IMR-90 (cell line): Measurements from ENCODE around the gene CNFN. TPM values are rescaled to one million over a fixed set of nuclear protein-coding genes. Genes with fewer than 3 reads are reported as not detected.

Experiments
- ATAC-seq: fragments of 200-7000 bp; cut with Tn5 transposase; 2 replicates; pipeline ENCODE4 v1.9.1; 2020; ENCODE audit warnings: low read depth, mild to moderate bottlenecking, moderate library complexity
- BruUV-seq: library from RNA; stranded (reverse); fragments of 400-500 nt; replicated peaks from 2 replicates; lab custom pipeline; 2021; lab: Mats Ljungman, UMichigan
- CTCF ChIA-PET: fragments of 300-600 bp; formaldehyde crosslinking; extraction: SDS; loops from one replicate; lab custom pipeline; 2021; ENCODE audit warnings: antibody characterized with exemption; lab: Yijun Ruan, JAX
- POLR2A ChIA-PET: fragments of 300-600 bp; sonication (Branson Sonifier 250); formaldehyde crosslinking; loops from one replicate; lab custom pipeline; 2022; ENCODE audit warnings: antibody characterized with exemption; ENCODE audit not compliant: unreplicated experiment; lab: Charles Lee
- DNase-seq: peaks from one replicate; pipeline ENCODE4 v3.0.0; 2013
- H2AFZ ChIP-seq: replicated peaks from 2 replicates; pipeline ENCODE3; 2013; ENCODE audit warnings: low read length, mild to moderate bottlenecking; ENCODE audit not compliant: poor library complexity
- H2AK5ac ChIP-seq: 2 replicates; pipeline ENCODE4 v1.6.1; 2013; ENCODE audit warnings: low read depth, low read length, inconsistent platforms
- H2AK9ac ChIP-seq: replicated peaks from 2 replicates; pipeline ENCODE3; 2013; ENCODE audit warnings: mild to moderate bottlenecking, low read depth, low read length, moderate library complexity; ENCODE audit not compliant: poor library complexity
- H2BK120ac ChIP-seq: 2 replicates; pipeline ENCODE4 v1.6.1; 2013; ENCODE audit warnings: low read depth, low read length, inconsistent platforms
- H2BK15ac ChIP-seq: 3 replicates; pipeline ENCODE4 v1.6.1; 2013; ENCODE audit warnings: low read depth, low read length, inconsistent platforms
- H2BK20ac ChIP-seq: 2 replicates; pipeline ENCODE4 v1.6.1; 2013; ENCODE audit warnings: low read depth, mild to moderate bottlenecking, inconsistent platforms, low read length, moderate library complexity
- H2BK5ac ChIP-seq: 2 replicates; pipeline ENCODE4 v1.6.1; 2013; ENCODE audit warnings: mild to moderate bottlenecking, low read depth, low read length, inconsistent platforms; ENCODE audit not compliant: poor library complexity, severe bottlenecking
- H3K14ac ChIP-seq: replicated peaks from 2 replicates; pipeline ENCODE4 v1.6.1; 2013; ENCODE audit warnings: low read depth, low read length, inconsistent platforms
- H3K18ac ChIP-seq: 2 replicates; pipeline ENCODE4 v1.6.1; 2013; ENCODE audit warnings: low read depth, low read length, control low read depth
- H3K23ac ChIP-seq: 2 replicates; pipeline ENCODE4 v1.6.1; 2013; ENCODE audit warnings: low read depth, low read length, inconsistent platforms
- H3K27ac ChIP-seq: 2 replicates; pipeline ENCODE4 v1.5.1; 2013; ENCODE audit warnings: mild to moderate bottlenecking, control low read depth, low read length; ENCODE audit not compliant: insufficient read depth
- H3K27me3 ChIP-seq: 2 replicates; pipeline ENCODE4 v1.6.1; 2013; ENCODE audit warnings: low read length; ENCODE audit not compliant: control insufficient read depth, insufficient read depth
- H3K36me3 ChIP-seq: 2 replicates; pipeline ENCODE4 v1.6.1; 2013; ENCODE audit warnings: low read length, mixed read lengths; ENCODE audit not compliant: control insufficient read depth, insufficient read depth
- H3K4ac ChIP-seq: 2 replicates; pipeline ENCODE4 v1.6.1; 2013; ENCODE audit warnings: low read depth, low read length, inconsistent platforms
- H3K4me1 ChIP-seq: 2 replicates; pipeline ENCODE4 v1.6.1; 2013; ENCODE audit warnings: low read length, mixed read lengths; ENCODE audit not compliant: control insufficient read depth, insufficient read depth
- H3K4me2 ChIP-seq: 2 replicates; pipeline ENCODE4 v1.6.1; 2013; ENCODE audit warnings: low read depth, mild to moderate bottlenecking, control low read depth, low read length, moderate library complexity
- H3K4me3 ChIP-seq: 2 replicates; pipeline ENCODE4 v1.5.1; 2013; ENCODE audit warnings: low read depth, mild to moderate bottlenecking, control low read depth, low read length, moderate library complexity; ENCODE audit not compliant: insufficient read depth
- H3K56ac ChIP-seq: 2 replicates; pipeline ENCODE4 v1.6.1; 2013; ENCODE audit warnings: low read length, inconsistent platforms; ENCODE audit not compliant: insufficient read depth; ENCODE audit errors: extremely low read depth
- H3K79me1 ChIP-seq, 2 experiments: 2 replicates each; pipeline ENCODE4 v1.6.1; 2013; ENCODE audit warnings: low read length in 2 of 2, inconsistent platforms in 1 of 2, low read depth in 1 of 2
- H3K9ac ChIP-seq: 2 replicates; pipeline ENCODE4 v1.6.1; 2013; ENCODE audit warnings: low read depth, low read length, control low read depth
- H3K9me1 ChIP-seq: 2 replicates; pipeline ENCODE4 v1.6.1; 2013; ENCODE audit warnings: low read length, inconsistent platforms; ENCODE audit not compliant: insufficient read depth
- H3K9me3 ChIP-seq: 2 replicates; pipeline ENCODE4 v1.6.1; 2013; ENCODE audit warnings: low read length; ENCODE audit not compliant: control insufficient read depth, insufficient read depth
- H4K20me1 ChIP-seq: 2 replicates; pipeline ENCODE4 v1.6.1; 2013; ENCODE audit warnings: low read length, inconsistent platforms; ENCODE audit not compliant: insufficient read depth
- H4K5ac ChIP-seq: 2 replicates; pipeline ENCODE4 v1.6.1; 2013; ENCODE audit warnings: mild to moderate bottlenecking, low read depth, low read length, control low read depth
- H4K8ac ChIP-seq, 2 experiments: 2 replicates each; pipeline ENCODE4 v1.6.1; 2013; ENCODE audit warnings: low read depth in 2 of 2, low read length in 2 of 2, control low read depth in 1 of 2, inconsistent platforms in 1 of 2
- H4K91ac ChIP-seq: 2 replicates; pipeline ENCODE4 v1.6.1; 2013; ENCODE audit warnings: low read depth, low read length, inconsistent platforms; ENCODE audit not compliant: insufficient read depth
- BHLHE40 ChIP-seq: fragments of 150-350 bp; IDR thresholded peaks from 2 replicates; pipeline ENCODE4 v1.6.1; 2016; ENCODE audit warnings: mild to moderate bottlenecking, low read depth, low read length
- CEBPB ChIP-seq: IDR thresholded peaks from 2 replicates; pipeline ENCODE4 v1.6.1; 2012; ENCODE audit warnings: low read depth, low read length, improper control_type of control experiment
- CHD1 ChIP-seq: IDR thresholded peaks from 2 replicates; pipeline ENCODE4 v1.6.1; 2012; ENCODE audit warnings: low read depth, low read length, improper control_type of control experiment
- CTCF ChIP-seq: conservative IDR thresholded peaks from 2 replicates; pipeline ENCODE4 v1.5.1; 2012; ENCODE audit warnings: mild to moderate bottlenecking, low read depth, low read length, improper control_type of control experiment
- FOS ChIP-seq: fragments of 150-350 bp; IDR thresholded peaks from 2 replicates; pipeline ENCODE4 v1.6.1; 2016; ENCODE audit warnings: low read depth, low read length
- MAFK ChIP-seq: IDR thresholded peaks from 2 replicates; pipeline ENCODE4 v1.6.1; 2012; ENCODE audit warnings: low read depth, low read length, improper control_type of control experiment
- MXI1 ChIP-seq: IDR thresholded peaks from 2 replicates; pipeline ENCODE4 v1.6.1; 2012; ENCODE audit warnings: low read depth, mild to moderate bottlenecking, low read length, moderate library complexity, borderline replicate concordance
- NFE2L2 ChIP-seq: fragments of 150-350 bp; IDR thresholded peaks from 2 replicates; pipeline ENCODE4 v1.6.1; 2016; ENCODE audit warnings: low read depth, mild to moderate bottlenecking, low read length
- RAD21 ChIP-seq: IDR thresholded peaks from 2 replicates; pipeline ENCODE4 v1.6.1; 2012; ENCODE audit warnings: low read length, improper control_type of control experiment
- RCOR1 ChIP-seq: IDR thresholded peaks from 2 replicates; pipeline ENCODE4 v1.6.1; 2012; ENCODE audit warnings: mild to moderate bottlenecking, low read length, improper control_type of control experiment; ENCODE audit not compliant: insufficient replicate concordance
- SMC3 ChIP-seq: fragments of 150-350 bp; IDR thresholded peaks from 2 replicates; pipeline ENCODE4 v1.6.1; 2016; ENCODE audit warnings: low read depth, mild to moderate bottlenecking, antibody characterized with exemption, low read length, moderate library complexity
- WGBS, 2 experiments: methylation state at CpG; one replicate each; pipeline versions ENCODE4 v1.1.5 to v1.1.7; 2013; ENCODE audit warnings: missing lambda C conversion rate in 2 of 2; ENCODE audit not compliant: insufficient read length in 1 of 2; ENCODE audit errors: extremely low coverage in 2 of 2; 5-methylcytosine and 5-hydroxymethylcytosine counted together
- dilution Hi-C: fragments of 300-500 bp; cut with HindIII; formaldehyde crosslinking; loops from one replicate; pipeline ENCODE4 v1.14.3; 2018; ENCODE audit warnings: low sequenced_read_pairs; ENCODE audit not compliant: unreplicated experiment
- in situ Hi-C: fragments of 300-500 bp; cut with MboI; formaldehyde crosslinking; loops from 3 replicates; pipeline ENCODE4 v1.14.3; 2019; ENCODE audit warnings: low sequenced_read_pairs, inconsistent platforms, mixed read lengths
- intact Hi-C: fragments of 100-400 bp; cut with micrococcal nuclease; formaldehyde crosslinking; loops from 2 replicates; pipeline ENCODE4 v1.10.0; 2022
- polyA plus RNA-seq, 3 experiments: library from polyadenylated mRNA; depleted of rRNA; stranded (reverse); fragments of >200 nt; gene quantifications; 2 replicates each; pipeline ENCODE4 v1.2.3, GENCODE V29; 2012; ENCODE audit warnings: low replicate concordance in 1 of 3
- total RNA-seq: library from RNA; depleted of rRNA; stranded (reverse); fragments of >200 nt; gene quantifications from 2 replicates; pipeline ENCODE4 v1.2.3, GENCODE V29; 2012

CNFN gene
- total and polyA plus RNA-seq, 2 of the 4 experiments (the other 2 are of a cell fraction) = 1.2 TPM; not detected in 1

- Histone ChIP-seq H2BK5ac (no peak overlapping the region), H4K91ac (no peak overlapping the region), H3K4me3 (no peak overlapping the region), H3K56ac (no peak overlapping the region), H3K14ac (no peak overlapping the region), H3K27ac (no peak overlapping the region), H2AK9ac (no peak overlapping the region), H3K18ac (no peak overlapping the region), H2AFZ (no peak overlapping the region), H2BK15ac (no peak overlapping the region), H4K5ac (no peak overlapping the region), H3K36me3 (peaks cover 33% of the 10 kb centered on the region), H3K9me3 (peaks cover 2% of the 10 kb centered on the region; the same call in 1 of the 2 replicates), H4K20me1 (no peaks in the 10 kb centered on the region), H3K4me1 (no peaks in the 10 kb centered on the region), H2BK120ac (no peak overlapping the region), H3K79me1 (no peaks in the 10 kb centered on the region), H3K9me1 (no peaks in the 10 kb centered on the region), H2AK5ac (no peak overlapping the region), H3K27me3 (no peaks in the 10 kb centered on the region), H3K4ac (no peak overlapping the region), H3K4me2 (no peak overlapping the region), H3K23ac (no peak overlapping the region), H4K8ac (no peak overlapping the region), H3K9ac (no peak overlapping the region), H2BK20ac (no peak overlapping the region)
- in situ Hi-C loops = no loop called here
- DNase-seq (no peak), ATAC-seq (no peak)
- BruUV-seq = no TSS peak
- TF ChIP-seq FOS (no peak), MXI1 (no peak), NFE2L2 (no peak), MAFK (no peak), BHLHE40 (no peak), RAD21 (no peak), CTCF (no peak), RCOR1 (no peak), CEBPB (no peak), SMC3 (no peak), CHD1 (no peak)
- CTCF ChIA-PET = no interaction called here
- POLR2A ChIA-PET = no interaction called here
- WGBS, 2 experiments = 90% methylated on average over 6 of the region's 16 CpGs; no CpG with 5 or more reads in 1 of the 2 experiments
- dilution Hi-C loops = no loop called here
- intact Hi-C loops = no loop called here
Measured at GRCh38 chr19:42360787-42361544, 29.1 kb downstream of the CNFN start.
